ENCODE results near the gene MYO1H. TPM values are rescaled to one million over a fixed set of nuclear protein-coding genes. Genes with fewer than 3 reads are reported as not detected.

MYO1H gene
- total RNA-seq, 1 experiment from 2014 or later: not detected

DNA sequence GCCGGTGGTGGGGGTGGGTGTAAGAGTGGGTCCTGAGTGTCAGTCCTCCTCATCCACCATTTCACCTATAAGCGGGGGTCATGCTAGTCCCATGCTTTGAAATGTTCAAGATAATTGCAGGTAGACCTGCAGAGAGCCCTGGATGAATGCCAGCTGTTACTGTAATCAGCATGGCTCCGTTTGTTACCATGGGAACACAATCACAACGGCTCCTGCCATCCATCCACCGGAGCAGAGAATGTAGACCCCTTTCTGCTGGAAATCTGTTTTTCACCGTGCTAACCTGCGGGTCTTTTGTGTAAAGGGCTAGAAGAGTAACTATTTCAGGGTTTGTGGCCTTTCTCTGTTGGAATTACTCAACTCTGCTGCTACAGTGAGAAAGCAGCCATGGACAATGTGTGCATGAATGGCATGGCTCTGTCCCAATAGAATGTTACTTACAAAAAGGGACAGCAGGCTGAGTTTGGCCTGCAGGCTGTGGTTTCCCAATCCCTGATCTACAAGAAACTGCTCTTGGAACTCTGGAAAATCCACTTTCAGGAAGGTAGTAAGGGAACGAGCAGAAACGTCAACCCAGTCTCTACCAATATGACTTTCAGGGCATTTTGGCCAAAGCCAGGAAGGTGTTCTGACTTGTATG, 93.3 kb downstream of the MYO1H start:
- ATAC-seq: no peak
- ChIA-PET POLR2A (no interaction called here), RAD21 (ENCODE audit: low non-redundant PET in 1 of 2, low total read pairs in 2 of 2, uncharacterized antibody in 2 of 2, unreplicated experiment in 2 of 2) (no interaction called here), CTCF (no interaction called here)
- Histone ChIP-seq H3K4me2 (ENCODE audit: low read length) (no peak overlapping the region), H3K4me1 (ENCODE audit: control insufficient read depth in 1 of 2, insufficient read depth in 2 of 2, low read length in 2 of 2) (no peaks in the 10 kb centered on the region), H4K20me1 (ENCODE audit: insufficient read depth) (no peaks in the 10 kb centered on the region), H3K27ac (ENCODE audit: low read depth, low read length) (no peak overlapping the region), H3K36me3 (ENCODE audit: control insufficient read depth in 1 of 2, insufficient read depth in 2 of 2, low read length in 2 of 2) (no peaks in the 10 kb centered on the region), H3K79me2 (ENCODE audit: insufficient read depth, low read length) (no peaks in the 10 kb centered on the region), H3K4me3 (replicated peaks in 1 of 2; ENCODE audit: low read depth in 1 of 2, low read length in 2 of 2) (no peak overlapping the region), H3K9ac (ENCODE audit: low read length) (no peak overlapping the region), H3K9me3 (ENCODE audit: control insufficient read depth in 1 of 2, insufficient read depth in 1 of 2, low read depth in 1 of 2, low read length in 2 of 2) (no peaks in the 10 kb centered on the region), H2AFZ (ENCODE audit: low read depth, low read length, poor library complexity, severe bottlenecking) (no peak overlapping the region), H3K27me3 (ENCODE audit: insufficient read depth, low read length) (no peaks in the 10 kb centered on the region), H3K9me2 (ENCODE audit: insufficient read depth) (no peaks in the 10 kb centered on the region)
- intact Hi-C loops (cut with micrococcal nuclease): no loop called here
- TF ChIP-seq ELF1 (IDR thresholded peaks at IDR 0.05; ENCODE audit: borderline replicate concordance, low read depth) (no peak), EGR1 (IDR thresholded peaks at IDR 0.05; ENCODE audit: low read depth) (no peak), CBX3 (IDR thresholded peaks at IDR 0.05; ENCODE audit: low read depth) (no peak)
- no TSS peak for BruUV-seq (replicated peaks)
- DNase-seq (ENCODE audit: low read depth, low spot score): no peak

DNA sequence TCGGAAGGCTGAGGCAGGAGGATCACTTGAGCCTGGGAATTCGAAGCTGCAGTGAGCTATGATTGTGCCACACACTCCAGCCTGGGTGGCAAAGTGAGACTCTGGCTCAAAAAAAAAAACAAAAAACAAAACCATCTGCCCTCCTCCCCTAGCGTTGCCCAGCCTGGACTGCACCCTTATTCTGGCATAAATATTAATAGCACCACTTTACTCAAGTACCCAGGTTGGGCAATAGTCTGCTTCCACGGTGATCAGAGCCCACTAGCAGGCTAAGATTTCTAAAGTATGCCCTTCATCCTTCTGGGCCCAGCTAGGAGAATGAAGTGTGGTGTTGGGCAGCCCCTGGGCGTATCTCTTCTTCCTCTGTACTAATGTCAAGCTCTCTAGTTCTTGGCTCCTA, 96.1 kb downstream of the MYO1H start:
- H3K36me3 ChIP-seq (ENCODE audit: control insufficient read depth in 1 of 2, insufficient read depth in 2 of 2, low read length in 2 of 2): no peaks in the 10 kb centered on the region; a peak in 1 of 4 replicates
- intact Hi-C loops (cut with micrococcal nuclease): no loop called here
- H3K79me2 ChIP-seq (ENCODE audit: insufficient read depth, low read length): no peaks in the 10 kb centered on the region
- ATAC-seq (no peak), DNase-seq (ENCODE audit: low read depth, low spot score) (no peak)
- no peaks in the 10 kb centered on the region for H3K27me3 ChIP-seq (ENCODE audit: insufficient read depth, low read length)
- ChIA-PET CTCF (interaction anchor here (0.8 to 1.4 kb wide), 2 partner anchors 10 to 16 kb away, joined by 3 to 7 read pairs; no protein-coding TSS in a partner anchor), POLR2A (no interaction called here), RAD21 (ENCODE audit: low non-redundant PET in 1 of 2, low total read pairs in 2 of 2, uncharacterized antibody in 2 of 2, unreplicated experiment in 2 of 2) (no interaction called here)
- no TSS peak for BruUV-seq (replicated peaks)
- no peak overlapping the region for H2AFZ ChIP-seq (ENCODE audit: low read depth, low read length, poor library complexity, severe bottlenecking)
- H3K27ac ChIP-seq (ENCODE audit: low read depth, low read length): no peak overlapping the region
- no peaks in the 10 kb centered on the region for H4K20me1 ChIP-seq (ENCODE audit: insufficient read depth)
- H3K4me2 ChIP-seq (ENCODE audit: low read length): no peak overlapping the region
- no peak overlapping the region for H3K9ac ChIP-seq (ENCODE audit: low read length)
- TF ChIP-seq FOSL1 (IDR thresholded peaks at IDR 0.05; ENCODE audit: low read depth) (no peak), TCF7L2 (IDR thresholded peaks at IDR 0.05; ENCODE audit: borderline replicate concordance, extremely low read depth, insufficient read depth, insufficient read length) (no peak), SRF (IDR thresholded peaks at IDR 0.05; ENCODE audit: low read depth) (no peak)
- TF ChIP-seq, protein P1, sequence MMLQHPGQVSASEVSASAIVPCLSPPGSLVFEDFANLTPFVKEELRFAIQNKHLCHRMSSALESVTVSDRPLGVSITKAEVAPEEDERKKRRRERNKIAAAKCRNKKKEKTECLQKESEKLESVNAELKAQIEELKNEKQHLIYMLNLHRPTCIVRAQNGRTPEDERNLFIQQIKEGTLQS (IDR thresholded peaks at IDR 0.05): no peak
- H3K9me2 ChIP-seq (ENCODE audit: insufficient read depth): no peaks in the 10 kb centered on the region
- no peaks in the 10 kb centered on the region for H3K4me1 ChIP-seq (ENCODE audit: control insufficient read depth in 1 of 2, insufficient read depth in 2 of 2, low read length in 2 of 2)
- H3K9me3 ChIP-seq (ENCODE audit: control insufficient read depth in 1 of 2, insufficient read depth in 1 of 2, low read depth in 1 of 2, low read length in 2 of 2): no peaks in the 10 kb centered on the region
- H3K4me3 ChIP-seq (replicated peaks in 1 of 2; ENCODE audit: low read depth in 1 of 2, low read length in 2 of 2): no peak overlapping the region

Data from HCT116 (cell line).